Endothelial cell (in vitro differentiated cells): ENCODE results near the gene SPDYE2. TPM values are rescaled to one million over a fixed set of nuclear protein-coding genes. Genes with fewer than 3 reads are reported as not detected.
A peak's percentile ranks its signal among the peaks of the same experiment; 100 is the strongest.
"Not testable (repeated sequence)": the region's sequence is repeated elsewhere in the genome, so short reads cannot be mapped to it uniquely, and the experiment has no call there.

Experiments used
- DNase-seq: peaks from one replicate; pipeline ENCODE4 v3.0.0; 2021; ENCODE audit warnings: low spot score
- H3K27ac Mint-ChIP-seq: one replicate; pipeline ENCODE4 v1.8.0; 2021; ENCODE audit warnings: mixed read lengths, inconsistent platforms; ENCODE audit not compliant: unreplicated experiment
- H3K27me3 Mint-ChIP-seq: one replicate; pipeline ENCODE4 v1.8.0; 2021; ENCODE audit warnings: mild to moderate bottlenecking, moderate library complexity, mixed read lengths, inconsistent platforms; ENCODE audit not compliant: unreplicated experiment
- H3K36me3 Mint-ChIP-seq: one replicate; pipeline ENCODE4 v1.8.0; 2021; ENCODE audit warnings: mild to moderate bottlenecking, low read depth, mixed read lengths, inconsistent platforms; ENCODE audit not compliant: unreplicated experiment
- H3K4me1 Mint-ChIP-seq: one replicate; pipeline ENCODE4 v1.8.0; 2021; ENCODE audit warnings: mild to moderate bottlenecking, mixed read lengths, inconsistent platforms; ENCODE audit not compliant: unreplicated experiment
- H3K4me3 Mint-ChIP-seq: one replicate; pipeline ENCODE4 v1.8.0; 2021; ENCODE audit warnings: mild to moderate bottlenecking, mixed read lengths, inconsistent platforms; ENCODE audit not compliant: unreplicated experiment
- H3K9me3 Mint-ChIP-seq: one replicate; pipeline ENCODE4 v1.8.0; 2021; ENCODE audit warnings: mixed read lengths, inconsistent platforms; ENCODE audit not compliant: unreplicated experiment
- CTCF ChIP-seq: fragments of 200-600 bp; sonication (generic); IDR thresholded peaks from one replicate; pipeline ENCODE4 v1.5.0; 2021; ENCODE audit warnings: antibody characterized with exemption; ENCODE audit not compliant: unreplicated experiment
- total RNA-seq: library from RNA; stranded (reverse); fragmentation: NEBNext Ultra II Directional; extraction: Animal tissue kit (Norgen Biotek cat#: 25700); gene quantifications from one replicate; pipeline ENCODE4 v1.2.1, GENCODE V29; 2021; ENCODE audit not compliant: unreplicated experiment

SPDYE2 gene
- total RNA-seq, 1 donor from 2014 or later = not detected

GRCh38 chr7:102544372-102544771 lies 6.7 kb upstream of the SPDYE2 start:
- H3K9me3 Mint-ChIP-seq, DNase-seq, H3K27ac Mint-ChIP-seq, H3K4me1 Mint-ChIP-seq, H3K36me3 Mint-ChIP-seq, H3K27me3 Mint-ChIP-seq, H3K4me3 Mint-ChIP-seq: not testable (repeated sequence)

- DNase-seq, H3K27ac Mint-ChIP-seq, H3K36me3 Mint-ChIP-seq, H3K9me3 Mint-ChIP-seq, H3K4me3 Mint-ChIP-seq, H3K4me1 Mint-ChIP-seq, H3K27me3 Mint-ChIP-seq: not testable (repeated sequence)
Measured at GRCh38 chr7:102545288-102545687, 5.7 kb upstream of the SPDYE2 start.

DNA sequence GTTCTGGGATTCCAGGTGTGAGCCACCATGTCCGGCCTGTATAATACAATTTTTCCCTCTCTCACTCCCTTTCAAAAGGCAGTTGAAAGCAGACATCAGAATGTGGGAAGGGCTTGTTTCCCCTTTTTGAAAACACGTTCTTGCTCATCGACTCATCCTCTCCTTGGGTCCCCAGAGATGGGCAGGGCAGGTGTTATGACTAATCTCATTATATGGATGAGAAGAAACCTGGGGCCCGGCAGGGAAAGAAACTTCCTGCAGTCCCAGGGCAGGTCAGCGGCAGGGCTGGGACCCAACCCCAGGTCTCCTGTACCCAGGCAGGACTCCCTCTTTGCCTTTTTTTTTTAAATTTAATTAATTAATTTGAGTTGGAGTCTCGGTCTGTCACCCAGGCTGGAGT lies 4.7 kb upstream of the SPDYE2 start:
- DNase-seq, H3K36me3 Mint-ChIP-seq, H3K4me3 Mint-ChIP-seq, H3K27ac Mint-ChIP-seq, H3K4me1 Mint-ChIP-seq, H3K27me3 Mint-ChIP-seq, H3K9me3 Mint-ChIP-seq: not testable (repeated sequence)

- H3K4me1 Mint-ChIP-seq, H3K27ac Mint-ChIP-seq, H3K27me3 Mint-ChIP-seq, H3K36me3 Mint-ChIP-seq, DNase-seq, H3K9me3 Mint-ChIP-seq, H3K4me3 Mint-ChIP-seq: not testable (repeated sequence)
Measured at GRCh38 chr7:102568620-102569019, 17.6 kb downstream of the SPDYE2 start.

- Mint-ChIP-seq H3K27ac (peak within 1 kb of the TSS; percentile 82), H3K4me3 (peak within 1 kb of the TSS; percentile 91)
- H3K36me3 Mint-ChIP-seq, H3K4me1 Mint-ChIP-seq, H3K27me3 Mint-ChIP-seq, H3K9me3 Mint-ChIP-seq: not testable (repeated sequence)
- peak; percentile 32 for TF ChIP-seq CTCF
- DNase-seq = peak; percentile 96
Measured at GRCh38 chr7:102572261-102573239, 21.5 kb downstream of the SPDYE2 start, which contains the start of gene POLR2J3. Gene POLR2J3, minus strand, starts transcription at chr7:102572583. Its CDS starts 62 bp downstream, at chr7:102572521.

GRCh38 chr7:102574607-102575006 lies 23.6 kb downstream of the SPDYE2 start:
- not testable (repeated sequence) for H3K27me3 Mint-ChIP-seq, H3K4me1 Mint-ChIP-seq, DNase-seq, H3K9me3 Mint-ChIP-seq, H3K4me3 Mint-ChIP-seq, H3K36me3 Mint-ChIP-seq, H3K27ac Mint-ChIP-seq

DNA sequence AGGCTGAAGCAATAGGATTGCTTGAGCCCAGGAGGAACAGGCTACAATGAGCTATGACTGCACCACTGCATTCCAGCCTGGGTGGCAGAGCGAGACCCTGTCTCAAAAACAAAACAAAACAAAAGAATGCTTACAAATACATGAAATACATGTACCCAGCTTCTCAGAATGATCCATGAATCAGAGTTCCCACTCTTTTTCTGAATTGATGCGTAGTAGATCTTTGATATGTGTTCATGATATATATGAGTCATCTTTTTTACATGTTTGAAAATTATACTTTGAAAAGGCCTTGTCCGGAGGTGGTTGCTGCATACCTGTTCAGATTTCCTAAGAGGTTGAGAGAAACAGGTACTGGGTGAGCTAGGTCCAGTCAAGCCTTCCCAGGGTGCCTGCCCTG lies 25.3 kb downstream of the SPDYE2 start:
- H3K36me3 Mint-ChIP-seq, H3K27me3 Mint-ChIP-seq, H3K27ac Mint-ChIP-seq, H3K4me1 Mint-ChIP-seq, DNase-seq, H3K9me3 Mint-ChIP-seq, H3K4me3 Mint-ChIP-seq: not testable (repeated sequence)

DNA sequence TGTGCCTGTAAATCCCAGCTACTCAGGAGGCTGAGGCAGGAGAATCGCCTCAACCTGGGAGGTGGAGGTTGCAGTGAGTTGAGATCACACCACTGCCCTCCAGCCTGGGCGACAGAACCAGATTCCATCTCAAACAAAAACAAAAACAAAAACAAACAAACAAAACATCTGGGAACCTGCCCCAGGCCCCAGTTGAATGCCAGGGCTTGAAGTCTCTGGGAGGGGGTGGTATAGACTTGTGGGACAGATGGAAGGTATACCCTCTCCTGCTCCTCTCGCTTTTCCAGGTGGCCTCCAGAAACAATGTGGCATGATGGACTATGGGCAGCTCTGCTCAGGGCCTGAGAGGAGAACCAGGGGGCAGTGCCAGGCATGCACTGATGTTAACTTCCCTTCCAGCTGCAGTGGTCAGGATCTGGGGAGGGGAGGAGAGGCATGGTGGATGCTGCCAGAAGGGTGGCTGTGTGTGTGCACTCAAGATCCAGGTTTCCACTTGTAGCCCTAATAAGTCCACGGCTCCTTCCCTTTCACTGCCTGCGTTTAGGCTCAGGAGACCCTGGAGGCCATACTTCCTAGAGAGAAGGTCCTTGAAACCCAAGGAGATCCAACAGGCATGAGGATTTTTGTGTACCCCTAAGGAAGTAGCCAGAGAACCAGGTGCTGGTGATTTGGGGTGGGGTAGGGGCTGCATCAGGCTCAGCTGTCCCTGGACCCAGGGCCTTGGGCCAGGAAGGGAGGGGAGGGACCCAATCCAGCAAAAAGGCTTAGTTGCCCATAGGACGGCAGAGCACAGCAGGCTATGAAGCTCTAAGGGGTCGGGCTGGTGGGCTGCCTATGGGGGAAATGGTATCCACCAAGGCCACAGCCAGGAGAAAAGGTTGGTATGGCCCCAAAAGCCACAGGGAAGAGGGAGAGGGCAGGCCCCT lies 26.6 kb downstream of the SPDYE2 start:
- H3K27me3 Mint-ChIP-seq, H3K27ac Mint-ChIP-seq, H3K4me3 Mint-ChIP-seq, H3K9me3 Mint-ChIP-seq, H3K36me3 Mint-ChIP-seq, DNase-seq, H3K4me1 Mint-ChIP-seq: not testable (repeated sequence)

DNA sequence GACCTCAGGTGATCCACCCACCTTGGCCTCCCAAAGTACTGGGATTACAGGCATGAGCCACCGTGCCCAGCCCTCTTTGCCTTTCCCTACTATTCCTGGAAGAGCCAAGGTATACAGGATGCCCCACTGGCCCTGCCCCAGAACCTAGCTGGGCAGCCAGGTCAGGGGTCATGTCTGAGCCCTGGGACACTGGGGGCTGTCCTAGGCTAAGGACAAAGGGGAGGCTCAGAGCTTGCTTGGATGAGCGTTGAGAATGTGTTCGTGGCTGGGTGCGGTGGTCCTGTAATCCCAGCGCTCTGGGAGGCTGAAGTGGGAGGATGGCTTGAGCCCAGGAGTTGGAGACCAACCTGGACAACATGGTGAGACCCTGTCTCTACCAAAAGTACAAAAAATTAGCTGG lies 27.5 kb downstream of the SPDYE2 start:
- H3K27me3 Mint-ChIP-seq, H3K9me3 Mint-ChIP-seq, H3K36me3 Mint-ChIP-seq, H3K4me3 Mint-ChIP-seq, H3K27ac Mint-ChIP-seq, H3K4me1 Mint-ChIP-seq, DNase-seq: not testable (repeated sequence)

GRCh38 chr7:102581722-102582121 lies 30.7 kb downstream of the SPDYE2 start:
- not testable (repeated sequence) for H3K27ac Mint-ChIP-seq, H3K27me3 Mint-ChIP-seq, H3K4me3 Mint-ChIP-seq, H3K4me1 Mint-ChIP-seq, DNase-seq, H3K9me3 Mint-ChIP-seq, H3K36me3 Mint-ChIP-seq

DNA sequence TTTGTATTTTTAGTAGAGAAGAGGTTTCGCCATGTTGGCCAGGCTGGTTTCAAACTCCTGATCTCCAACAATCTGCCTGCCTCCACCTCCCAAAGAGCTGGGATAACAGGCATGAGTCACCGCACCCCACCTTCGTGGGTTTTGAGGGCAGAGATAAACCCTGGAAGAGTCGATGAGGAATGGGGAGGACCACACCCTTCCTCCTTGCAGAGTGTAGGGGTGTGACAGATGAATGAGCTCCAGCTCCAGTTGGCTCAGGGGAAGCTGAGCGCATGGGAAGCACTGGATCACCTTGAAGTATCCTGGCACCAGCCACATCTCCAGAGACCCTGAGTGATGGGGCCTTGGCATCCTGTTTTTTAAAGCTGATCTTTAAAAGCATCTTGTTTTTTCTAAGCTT lies 32.5 kb downstream of the SPDYE2 start:
- not testable (repeated sequence) for H3K9me3 Mint-ChIP-seq, DNase-seq, H3K4me3 Mint-ChIP-seq, H3K27me3 Mint-ChIP-seq, H3K4me1 Mint-ChIP-seq, H3K27ac Mint-ChIP-seq, H3K36me3 Mint-ChIP-seq
